Peyer's patch (tissue), 4 donors: ENCODE data around the gene PDGFC.

ENCODE experiments used
- POLR2A ChIP-seq, 2 donors: fragments of 450-650 bp; IDR thresholded peaks; one replicate each; pipeline ENCODE4 v1.5.1; 2017; ENCODE audit warnings: antibody characterized with exemption in 2 of 2, mild to moderate bottlenecking in 2 of 2, moderate library complexity in 2 of 2
- TF ChIP-seq, protein P1 (sequence below), 6 experiments: fragments of 450-650 bp in 4 of 6; fragments of 200-600 bp in 2 of 6; sonication (generic) in 1 of 6; IDR thresholded peaks; one replicate each; pipeline ENCODE4 v1.5.1; 2017 to 2019; ENCODE audit warnings: antibody characterized with exemption in 6 of 6, mild to moderate bottlenecking in 3 of 6, moderate library complexity in 1 of 6

- TF ChIP-seq, protein P1, sequence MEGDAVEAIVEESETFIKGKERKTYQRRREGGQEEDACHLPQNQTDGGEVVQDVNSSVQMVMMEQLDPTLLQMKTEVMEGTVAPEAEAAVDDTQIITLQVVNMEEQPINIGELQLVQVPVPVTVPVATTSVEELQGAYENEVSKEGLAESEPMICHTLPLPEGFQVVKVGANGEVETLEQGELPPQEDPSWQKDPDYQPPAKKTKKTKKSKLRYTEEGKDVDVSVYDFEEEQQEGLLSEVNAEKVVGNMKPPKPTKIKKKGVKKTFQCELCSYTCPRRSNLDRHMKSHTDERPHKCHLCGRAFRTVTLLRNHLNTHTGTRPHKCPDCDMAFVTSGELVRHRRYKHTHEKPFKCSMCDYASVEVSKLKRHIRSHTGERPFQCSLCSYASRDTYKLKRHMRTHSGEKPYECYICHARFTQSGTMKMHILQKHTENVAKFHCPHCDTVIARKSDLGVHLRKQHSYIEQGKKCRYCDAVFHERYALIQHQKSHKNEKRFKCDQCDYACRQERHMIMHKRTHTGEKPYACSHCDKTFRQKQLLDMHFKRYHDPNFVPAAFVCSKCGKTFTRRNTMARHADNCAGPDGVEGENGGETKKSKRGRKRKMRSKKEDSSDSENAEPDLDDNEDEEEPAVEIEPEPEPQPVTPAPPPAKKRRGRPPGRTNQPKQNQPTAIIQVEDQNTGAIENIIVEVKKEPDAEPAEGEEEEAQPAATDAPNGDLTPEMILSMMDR (IDR thresholded peaks at IDR 0.05) = no peak
- no peak for TF ChIP-seq POLR2A (IDR thresholded peaks at IDR 0.05)
Observed at GRCh38 chr4:156779774-156780173, 191.8 kb downstream of the PDGFC start.
